HL-60 (cell line): ENCODE measurements around the gene ELAVL1.

Source experiments
- DNase-seq, 2 experiments: peaks; one replicate each; pipeline ENCODE4 v3.0.0-alpha.2; 2010 to 2020; ENCODE audit warnings: low read depth in 1 of 2, low spot score in 1 of 2
- H3K27ac ChIP-seq: fragments of 250-450 bp; sonication (Bioruptor Pico); replicated peaks from 2 replicates; pipeline ENCODE4 v1.5.1; 2020; ENCODE audit warnings: mild to moderate bottlenecking, moderate library complexity
- H3K27me3 ChIP-seq: fragments of 250-450 bp; sonication (Bioruptor Pico); 2 replicates; pipeline ENCODE4 v1.5.1; 2021; ENCODE audit warnings: mild to moderate bottlenecking, moderate library complexity; ENCODE audit not compliant: insufficient read depth, poor library complexity, severe bottlenecking
- H3K4me3 ChIP-seq: replicated peaks from 2 replicates; pipeline ENCODE4 v1.5.1; 2011; ENCODE audit warnings: mild to moderate bottlenecking, control low read depth, low read length; ENCODE audit not compliant: insufficient read depth
- GABPA ChIP-seq: IDR thresholded peaks from 2 replicates; pipeline ENCODE4 v1.6.1; 2012; ENCODE audit warnings: low read depth
- POLR2AphosphoS5 ChIP-seq: IDR thresholded peaks from 2 replicates; pipeline ENCODE4 v1.6.1; 2012; ENCODE audit warnings: low read depth
- SPI1 ChIP-seq: IDR thresholded peaks from 2 replicates; pipeline ENCODE4 v1.6.1; 2012; ENCODE audit warnings: low read depth, mild to moderate bottlenecking, borderline replicate concordance
- TF ChIP-seq, protein P1 (sequence below): IDR thresholded peaks from 2 replicates; pipeline ENCODE4 v1.6.1; 2012; ENCODE audit warnings: low read depth; ENCODE audit not compliant: insufficient replicate concordance
- TF ChIP-seq, protein P2 (sequence below): IDR thresholded peaks from one replicate; pipeline ENCODE4 v1.5.1; 2011; ENCODE audit warnings: low read length, control low read depth, inconsistent platforms; ENCODE audit not compliant: insufficient read depth

Gene ELAVL1

DNA sequence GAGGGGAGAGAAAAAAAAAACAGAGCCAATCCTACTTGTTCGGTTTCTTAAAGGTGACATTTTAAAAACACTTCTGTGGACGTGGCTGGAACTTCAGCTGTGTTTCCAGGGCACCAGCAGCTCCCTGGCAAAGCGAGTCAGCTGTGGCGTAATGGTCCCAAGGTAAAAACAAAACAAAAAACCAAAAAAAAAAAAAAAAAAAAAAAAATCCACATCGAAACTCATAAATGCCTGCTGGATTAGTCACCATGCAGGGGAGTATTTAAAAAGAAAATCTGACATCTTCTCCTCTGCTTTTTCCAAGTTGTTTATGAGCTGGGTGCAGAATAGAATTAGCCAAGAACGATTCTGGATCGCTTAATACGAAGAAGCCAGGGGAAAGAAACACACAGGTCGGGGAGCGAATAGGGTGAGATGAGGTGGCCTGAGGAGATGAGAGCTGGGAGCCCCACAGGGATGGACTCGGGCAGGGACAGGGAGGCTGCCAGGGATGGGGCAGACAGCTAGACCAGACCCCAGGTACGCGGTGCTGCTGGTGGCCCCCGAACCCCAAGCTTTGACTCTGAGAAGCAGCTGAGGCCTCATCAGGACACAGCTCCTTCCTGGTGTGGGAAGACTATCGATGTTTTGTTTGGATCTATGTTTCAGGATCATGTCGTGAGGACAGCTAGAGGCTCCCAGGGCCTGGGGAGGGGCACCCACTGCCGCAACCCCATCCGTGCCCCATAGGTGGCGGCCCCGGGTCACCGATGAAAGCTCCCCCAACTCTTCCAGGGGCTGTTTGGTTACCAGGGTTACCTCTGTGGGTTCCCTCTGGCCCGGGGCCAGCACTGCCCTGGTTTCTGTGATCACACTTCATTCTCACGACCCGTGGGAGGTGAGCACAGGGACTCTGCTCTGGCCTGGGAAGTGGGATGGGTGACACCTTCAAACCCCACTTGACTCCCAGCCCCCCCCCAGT lies 76.4 kb downstream of the ELAVL1 start:
- TF ChIP-seq POLR2AphosphoS5 (no peak), GABPA (no peak), SPI1 (no peak)
- TF ChIP-seq, protein P1, sequence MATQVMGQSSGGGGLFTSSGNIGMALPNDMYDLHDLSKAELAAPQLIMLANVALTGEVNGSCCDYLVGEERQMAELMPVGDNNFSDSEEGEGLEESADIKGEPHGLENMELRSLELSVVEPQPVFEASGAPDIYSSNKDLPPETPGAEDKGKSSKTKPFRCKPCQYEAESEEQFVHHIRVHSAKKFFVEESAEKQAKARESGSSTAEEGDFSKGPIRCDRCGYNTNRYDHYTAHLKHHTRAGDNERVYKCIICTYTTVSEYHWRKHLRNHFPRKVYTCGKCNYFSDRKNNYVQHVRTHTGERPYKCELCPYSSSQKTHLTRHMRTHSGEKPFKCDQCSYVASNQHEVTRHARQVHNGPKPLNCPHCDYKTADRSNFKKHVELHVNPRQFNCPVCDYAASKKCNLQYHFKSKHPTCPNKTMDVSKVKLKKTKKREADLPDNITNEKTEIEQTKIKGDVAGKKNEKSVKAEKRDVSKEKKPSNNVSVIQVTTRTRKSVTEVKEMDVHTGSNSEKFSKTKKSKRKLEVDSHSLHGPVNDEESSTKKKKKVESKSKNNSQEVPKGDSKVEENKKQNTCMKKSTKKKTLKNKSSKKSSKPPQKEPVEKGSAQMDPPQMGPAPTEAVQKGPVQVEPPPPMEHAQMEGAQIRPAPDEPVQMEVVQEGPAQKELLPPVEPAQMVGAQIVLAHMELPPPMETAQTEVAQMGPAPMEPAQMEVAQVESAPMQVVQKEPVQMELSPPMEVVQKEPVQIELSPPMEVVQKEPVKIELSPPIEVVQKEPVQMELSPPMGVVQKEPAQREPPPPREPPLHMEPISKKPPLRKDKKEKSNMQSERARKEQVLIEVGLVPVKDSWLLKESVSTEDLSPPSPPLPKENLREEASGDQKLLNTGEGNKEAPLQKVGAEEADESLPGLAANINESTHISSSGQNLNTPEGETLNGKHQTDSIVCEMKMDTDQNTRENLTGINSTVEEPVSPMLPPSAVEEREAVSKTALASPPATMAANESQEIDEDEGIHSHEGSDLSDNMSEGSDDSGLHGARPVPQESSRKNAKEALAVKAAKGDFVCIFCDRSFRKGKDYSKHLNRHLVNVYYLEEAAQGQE: no peak
- TF ChIP-seq, protein P2, sequence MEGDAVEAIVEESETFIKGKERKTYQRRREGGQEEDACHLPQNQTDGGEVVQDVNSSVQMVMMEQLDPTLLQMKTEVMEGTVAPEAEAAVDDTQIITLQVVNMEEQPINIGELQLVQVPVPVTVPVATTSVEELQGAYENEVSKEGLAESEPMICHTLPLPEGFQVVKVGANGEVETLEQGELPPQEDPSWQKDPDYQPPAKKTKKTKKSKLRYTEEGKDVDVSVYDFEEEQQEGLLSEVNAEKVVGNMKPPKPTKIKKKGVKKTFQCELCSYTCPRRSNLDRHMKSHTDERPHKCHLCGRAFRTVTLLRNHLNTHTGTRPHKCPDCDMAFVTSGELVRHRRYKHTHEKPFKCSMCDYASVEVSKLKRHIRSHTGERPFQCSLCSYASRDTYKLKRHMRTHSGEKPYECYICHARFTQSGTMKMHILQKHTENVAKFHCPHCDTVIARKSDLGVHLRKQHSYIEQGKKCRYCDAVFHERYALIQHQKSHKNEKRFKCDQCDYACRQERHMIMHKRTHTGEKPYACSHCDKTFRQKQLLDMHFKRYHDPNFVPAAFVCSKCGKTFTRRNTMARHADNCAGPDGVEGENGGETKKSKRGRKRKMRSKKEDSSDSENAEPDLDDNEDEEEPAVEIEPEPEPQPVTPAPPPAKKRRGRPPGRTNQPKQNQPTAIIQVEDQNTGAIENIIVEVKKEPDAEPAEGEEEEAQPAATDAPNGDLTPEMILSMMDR: peak; percentile 19
- peak in 1 of 2 experiments; percentile 73 for DNase-seq
- H3K27ac ChIP-seq: no peak overlapping the region
- H3K4me3 ChIP-seq: no peak overlapping the region
- H3K27me3 ChIP-seq: no peaks in the 10 kb centered on the region

DNA sequence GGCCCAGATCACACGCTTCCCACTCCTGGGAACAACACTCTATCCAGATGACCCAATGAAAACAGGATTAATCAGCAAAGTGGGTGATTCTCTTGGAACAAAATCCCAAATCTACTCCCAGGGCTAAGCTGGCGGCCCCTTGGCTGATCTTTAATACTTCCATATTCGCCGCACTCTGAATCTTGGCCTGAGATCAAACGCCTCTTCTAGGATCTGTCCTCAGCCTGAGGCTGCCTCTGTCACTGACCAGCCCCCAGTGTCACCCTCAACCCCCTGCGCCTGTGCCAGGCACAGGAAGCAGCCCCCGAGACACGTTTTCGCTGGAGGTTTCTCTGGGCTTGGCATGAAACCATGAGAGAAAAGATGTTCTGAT lies 77.1 kb downstream of the ELAVL1 start:
- DNase-seq: no peak
- no peak overlapping the region for H3K4me3 ChIP-seq
- H3K27me3 ChIP-seq: no peaks in the 10 kb centered on the region
- no peak overlapping the region for H3K27ac ChIP-seq
- TF ChIP-seq POLR2AphosphoS5 (no peak), GABPA (no peak), SPI1 (no peak)
- TF ChIP-seq, protein P2: no peak
- TF ChIP-seq, protein P1: no peak

DNA sequence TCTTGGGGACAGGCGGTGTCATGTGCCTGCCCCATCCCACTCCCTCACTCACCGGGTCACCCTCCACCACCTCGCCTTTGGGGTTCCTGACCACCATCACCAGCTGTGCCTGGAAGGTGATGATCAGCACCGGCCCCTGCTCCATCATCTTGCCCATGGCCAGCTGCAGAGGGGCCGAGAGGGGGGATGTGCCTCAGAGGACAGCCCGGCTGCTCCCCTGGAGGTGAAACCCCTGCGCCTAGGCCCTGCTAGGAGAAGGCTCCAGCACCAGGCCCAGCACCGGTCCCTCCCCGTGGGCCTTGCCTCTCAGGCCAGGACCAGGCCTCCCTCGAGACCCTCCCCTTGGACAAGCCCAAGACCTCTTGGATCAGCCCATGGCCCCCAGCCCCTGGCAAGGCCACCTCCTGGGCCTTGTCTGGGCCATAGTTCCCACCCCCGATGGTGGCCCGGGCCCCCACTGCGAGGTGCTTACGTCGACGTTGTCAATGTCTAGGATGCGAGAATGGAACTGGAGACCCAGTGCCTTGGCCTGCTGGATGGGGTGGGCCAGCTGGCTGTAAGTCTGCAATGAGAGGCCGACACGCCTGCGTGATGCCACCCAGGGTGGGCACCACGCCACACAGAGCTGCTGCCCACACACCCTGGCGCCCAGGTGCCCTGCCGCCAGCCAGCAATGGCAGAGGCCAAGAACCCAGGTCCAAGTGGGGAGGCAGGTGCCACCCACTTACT lies 77.7 kb downstream of the ELAVL1 start:
- Histone ChIP-seq H3K4me3 (no peak overlapping the region), H3K27me3 (no peaks in the 10 kb centered on the region), H3K27ac (no peak overlapping the region)
- peak; percentile 25; the same call in 1 of the 2 replicates for TF ChIP-seq POLR2AphosphoS5
- TF ChIP-seq SPI1: no peak
- DNase-seq: no peak
